GM11168 (cell line): ENCODE data around the gene RAPH1.
"Not testable (repeated sequence)": the region's sequence is repeated elsewhere in the genome, so short reads cannot be mapped to it uniquely, and the experiment has no call there.

Experiments
- in situ Hi-C: fragments of 300-500 bp; cut with MboI; formaldehyde crosslinking; loops from one replicate; pipeline ENCODE4 v1.12.0; 2022; ENCODE audit warnings: low sequenced_read_pairs; ENCODE audit not compliant: unreplicated experiment

RAPH1 gene

GRCh38 chr2:203383038-203383437, 152.1 kb downstream of the RAPH1 start:
- in situ Hi-C loops, result no loop called here

- in situ Hi-C loops, result no loop called here
Measured at GRCh38 chr2:203379156-203379555, 155.9 kb downstream of the RAPH1 start.

- in situ Hi-C loops, result no loop called here
Measured at GRCh38 chr2:203376173-203376572, 158.9 kb downstream of the RAPH1 start.

- in situ Hi-C loops, result not testable (repeated sequence)
Measured at GRCh38 chr2:203372706-203373105, 162.4 kb downstream of the RAPH1 start.

- in situ Hi-C loops, result no loop called here
Measured at GRCh38 chr2:203366639-203367466, 168.2 kb downstream of the RAPH1 start.

GRCh38 chr2:203361922-203362321, 173.2 kb downstream of the RAPH1 start:
- in situ Hi-C loops, result no loop called here

GRCh38 chr2:203361495-203361894, 173.6 kb downstream of the RAPH1 start:
- in situ Hi-C loops, result no loop called here

GRCh38 chr2:203360833-203361430, 174.2 kb downstream of the RAPH1 start:
- in situ Hi-C loops, result no loop called here

GRCh38 chr2:203359450-203359849, 175.7 kb downstream of the RAPH1 start:
- in situ Hi-C loops, result no loop called here

- in situ Hi-C loops, result no loop called here
Measured at GRCh38 chr2:203354966-203355365, 180.1 kb downstream of the RAPH1 start.

- in situ Hi-C loops, result no loop called here
Measured at GRCh38 chr2:203352604-203353255, 182.4 kb downstream of the RAPH1 start.

GRCh38 chr2:203347375-203347774, 187.7 kb downstream of the RAPH1 start:
- in situ Hi-C loops, result no loop called here

GRCh38 chr2:203346612-203347011, 188.5 kb downstream of the RAPH1 start:
- in situ Hi-C loops, result no loop called here

GRCh38 chr2:203344667-203345066, 190.4 kb downstream of the RAPH1 start:
- in situ Hi-C loops, result no loop called here
